MM.1S (cell line): ENCODE measurements around the gene PAFAH1B1.

ENCODE experiments used
- CTCF ChIP-seq: fragments of 300-600 bp; sonication (generic); IDR thresholded peaks from 2 replicates; pipeline ENCODE4 v1.5.1; 2016; ENCODE audit warnings: antibody characterized with exemption, low read length, mixed read lengths
- EZH2 ChIP-seq: fragments of 300-600 bp; sonication (generic); optimal IDR thresholded peaks from 2 replicates; pipeline ENCODE3; 2017; ENCODE audit warnings: low read depth, mild to moderate bottlenecking, antibody characterized with exemption, low read length, mixed read lengths
- EZH2phosphoT487 ChIP-seq: fragments of 300-600 bp; sonication (generic); IDR thresholded peaks from 2 replicates; pipeline ENCODE4 v1.6.1; 2018; ENCODE audit warnings: antibody characterized with exemption, low read length

- TF ChIP-seq CTCF (no peak), EZH2phosphoT487 (no peak), EZH2 (no peak)
These were observed 2.3 kb downstream of the PAFAH1B1 start for GRCh38 chr17:2595716-2596115.
